ENCODE measurements around the gene CCL4.

CCL4 gene

GRCh38 chr17:36128411-36128978 is 24.9 kb downstream of the CCL4 start:
- Histone ChIP-seq H3K27ac (no peak overlapping the region), H3K4me3 (no peak overlapping the region)
- no peak for TF ChIP-seq CTCF (IDR thresholded peaks at IDR 0.05)
- no peak for DNase-seq (ENCODE audit: low spot score)

- TF ChIP-seq CTCF (IDR thresholded peaks at IDR 0.05) = no peak
- no peak overlapping the region for H3K27ac ChIP-seq
- no peak for DNase-seq (ENCODE audit: low spot score)
- H3K4me3 ChIP-seq = no peak overlapping the region
Observed at GRCh38 chr17:36129616-36130015, 26.0 kb downstream of the CCL4 start.

DNA sequence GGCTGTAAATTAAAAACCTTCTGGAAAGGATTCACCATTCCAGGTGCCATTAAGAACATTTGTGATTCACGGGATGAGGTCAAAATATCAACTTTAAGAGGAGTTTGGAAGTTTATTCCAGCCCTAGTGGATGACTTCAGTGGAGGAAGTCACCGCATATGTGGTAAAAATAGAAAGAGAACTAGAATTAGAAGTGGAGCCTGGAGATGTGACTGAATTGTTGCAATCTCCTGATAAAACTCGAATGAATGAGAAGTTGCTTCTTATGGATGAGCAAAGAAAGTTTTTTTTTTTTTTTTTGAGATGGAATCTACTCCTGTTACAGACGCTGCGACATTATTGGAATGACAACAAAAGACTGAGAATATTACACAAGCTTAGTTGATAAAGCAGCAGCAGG is 26.7 kb downstream of the CCL4 start:
- Histone ChIP-seq H3K27ac (no peak overlapping the region), H3K4me3 (no peak overlapping the region)
- DNase-seq (ENCODE audit: low spot score) = no peak
- no peak for TF ChIP-seq CTCF (IDR thresholded peaks at IDR 0.05)

GRCh38 chr17:36131421-36131820 is 27.8 kb downstream of the CCL4 start:
- no peak for TF ChIP-seq CTCF (IDR thresholded peaks at IDR 0.05)
- DNase-seq (ENCODE audit: low spot score) = no peak
- Histone ChIP-seq H3K4me3 (no peak overlapping the region), H3K27ac (no peak overlapping the region)

DNA sequence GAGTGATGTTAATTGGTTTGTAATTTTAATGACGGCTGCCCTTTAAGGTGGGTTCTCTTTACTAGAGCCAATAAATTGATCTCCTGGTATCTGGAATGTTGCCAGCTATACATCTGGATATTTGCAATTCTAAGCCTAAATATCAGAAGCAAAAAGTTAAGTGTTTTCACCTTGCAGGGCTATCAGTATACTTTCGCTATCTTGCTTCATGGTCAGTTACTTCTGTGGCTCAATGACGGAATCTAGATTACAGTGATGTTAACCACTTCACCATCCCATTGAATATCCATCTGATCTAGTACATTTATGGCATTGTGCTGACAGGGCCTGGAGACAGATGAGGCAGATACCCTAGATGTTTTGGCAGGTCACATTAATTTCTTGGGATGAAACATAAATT is 28.3 kb downstream of the CCL4 start:
- Histone ChIP-seq H3K4me3 (no peak overlapping the region), H3K27ac (no peak overlapping the region)
- no peak for DNase-seq (ENCODE audit: low spot score)
- no peak for TF ChIP-seq CTCF (IDR thresholded peaks at IDR 0.05)

GRCh38 chr17:36132421-36132831 is 28.8 kb downstream of the CCL4 start:
- Histone ChIP-seq H3K27ac (no peak overlapping the region), H3K4me3 (no peak overlapping the region)
- DNase-seq (ENCODE audit: low spot score) = no peak
- no peak for TF ChIP-seq CTCF (IDR thresholded peaks at IDR 0.05)

DNA sequence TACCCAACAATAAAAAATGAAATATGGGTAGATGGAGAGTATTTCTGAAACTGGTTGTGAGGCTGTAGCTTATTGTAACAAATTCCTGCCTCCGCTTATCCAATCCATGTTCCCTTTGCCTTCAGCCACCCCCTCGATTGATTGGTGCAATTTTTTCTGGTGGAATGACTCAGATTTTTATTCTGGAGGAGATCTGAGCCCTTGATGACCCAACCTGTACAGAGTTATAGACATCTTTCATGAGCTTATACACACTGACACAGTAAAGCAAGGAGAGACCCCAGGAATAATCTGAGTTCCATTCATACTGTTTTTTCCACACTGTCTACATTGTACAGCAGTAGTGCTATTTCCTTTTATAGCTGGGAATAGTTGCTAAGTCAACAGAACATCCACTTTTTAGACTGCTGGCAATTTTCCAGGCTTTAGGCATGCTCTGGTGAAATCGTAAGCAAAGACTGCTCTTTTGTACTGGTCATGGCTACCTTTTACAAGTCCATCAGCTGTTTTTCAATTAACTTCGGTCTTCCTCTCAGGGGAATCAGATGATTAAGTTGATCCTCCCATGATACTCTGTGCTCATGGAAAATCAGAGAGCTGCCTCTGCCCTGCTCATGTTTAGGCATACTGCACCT is 30.1 kb downstream of the CCL4 start:
- DNase-seq (ENCODE audit: low spot score) = no peak
- no peak for TF ChIP-seq CTCF (IDR thresholded peaks at IDR 0.05)
- Histone ChIP-seq H3K27ac (no peak overlapping the region), H3K4me3 (no peak overlapping the region)
